ENCODE data around the gene ROCK2.

ROCK2 gene

DNA sequence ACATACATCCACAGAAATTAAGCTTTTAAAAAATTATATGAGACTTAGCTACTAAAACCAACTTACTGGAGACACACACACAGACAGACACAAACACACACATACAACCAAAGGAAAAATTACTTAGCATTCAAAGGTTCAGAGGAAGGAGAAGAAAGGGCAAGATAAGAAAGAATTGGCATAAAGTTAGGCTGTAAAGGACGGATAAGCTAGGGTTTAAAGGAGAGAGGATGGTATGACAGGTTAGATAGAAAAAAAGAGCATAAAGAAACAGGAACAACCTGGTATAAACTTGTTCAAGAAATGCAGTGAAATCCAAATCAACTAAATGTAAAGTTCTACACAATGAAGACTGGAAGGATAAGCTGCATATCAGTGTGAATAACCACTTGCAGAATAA lies 115.7 kb downstream of the ROCK2 start:
- no peak for DNase-seq (ENCODE audit: low spot score)
- TF ChIP-seq, protein P1, sequence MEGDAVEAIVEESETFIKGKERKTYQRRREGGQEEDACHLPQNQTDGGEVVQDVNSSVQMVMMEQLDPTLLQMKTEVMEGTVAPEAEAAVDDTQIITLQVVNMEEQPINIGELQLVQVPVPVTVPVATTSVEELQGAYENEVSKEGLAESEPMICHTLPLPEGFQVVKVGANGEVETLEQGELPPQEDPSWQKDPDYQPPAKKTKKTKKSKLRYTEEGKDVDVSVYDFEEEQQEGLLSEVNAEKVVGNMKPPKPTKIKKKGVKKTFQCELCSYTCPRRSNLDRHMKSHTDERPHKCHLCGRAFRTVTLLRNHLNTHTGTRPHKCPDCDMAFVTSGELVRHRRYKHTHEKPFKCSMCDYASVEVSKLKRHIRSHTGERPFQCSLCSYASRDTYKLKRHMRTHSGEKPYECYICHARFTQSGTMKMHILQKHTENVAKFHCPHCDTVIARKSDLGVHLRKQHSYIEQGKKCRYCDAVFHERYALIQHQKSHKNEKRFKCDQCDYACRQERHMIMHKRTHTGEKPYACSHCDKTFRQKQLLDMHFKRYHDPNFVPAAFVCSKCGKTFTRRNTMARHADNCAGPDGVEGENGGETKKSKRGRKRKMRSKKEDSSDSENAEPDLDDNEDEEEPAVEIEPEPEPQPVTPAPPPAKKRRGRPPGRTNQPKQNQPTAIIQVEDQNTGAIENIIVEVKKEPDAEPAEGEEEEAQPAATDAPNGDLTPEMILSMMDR (IDR thresholded peaks at IDR 0.05; ENCODE audit: extremely low read depth, insufficient read depth, missing control alignments) = no peak
- in situ Hi-C loops (cut with MboI; ENCODE audit: low pct_unique_long_range_greater_than_20kb, low sequenced_read_pairs, unreplicated experiment) = loop anchor here (25.0 kb wide), 1 partner anchor 184 kb away; no protein-coding TSS in a partner anchor

DNA sequence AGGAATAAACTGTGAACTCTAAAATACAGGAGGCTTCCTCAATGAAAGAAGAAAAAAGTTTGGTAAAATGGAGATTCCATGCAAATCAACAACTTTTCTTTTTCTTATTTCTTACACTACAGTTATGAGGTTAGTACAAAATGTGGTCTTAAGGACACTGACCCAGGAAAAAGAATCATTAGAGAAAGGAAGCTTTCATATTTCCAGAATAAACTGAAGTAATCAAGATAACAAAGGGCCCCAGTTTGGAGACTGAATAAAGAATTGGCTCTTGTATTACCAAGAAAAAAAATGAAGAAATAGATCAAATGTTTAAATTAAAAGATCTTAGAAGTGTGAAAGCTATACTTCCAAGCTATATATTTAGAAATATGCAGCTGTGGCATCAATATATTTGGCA lies 116.8 kb downstream of the ROCK2 start:
- no peak for DNase-seq (ENCODE audit: low spot score)
- TF ChIP-seq, protein P1 (IDR thresholded peaks at IDR 0.05; ENCODE audit: extremely low read depth, insufficient read depth, missing control alignments) = no peak
- in situ Hi-C loops (cut with MboI; ENCODE audit: low pct_unique_long_range_greater_than_20kb, low sequenced_read_pairs, unreplicated experiment) = loop anchor here (25.0 kb wide), 1 partner anchor 185 kb away; no protein-coding TSS in a partner anchor

DNA sequence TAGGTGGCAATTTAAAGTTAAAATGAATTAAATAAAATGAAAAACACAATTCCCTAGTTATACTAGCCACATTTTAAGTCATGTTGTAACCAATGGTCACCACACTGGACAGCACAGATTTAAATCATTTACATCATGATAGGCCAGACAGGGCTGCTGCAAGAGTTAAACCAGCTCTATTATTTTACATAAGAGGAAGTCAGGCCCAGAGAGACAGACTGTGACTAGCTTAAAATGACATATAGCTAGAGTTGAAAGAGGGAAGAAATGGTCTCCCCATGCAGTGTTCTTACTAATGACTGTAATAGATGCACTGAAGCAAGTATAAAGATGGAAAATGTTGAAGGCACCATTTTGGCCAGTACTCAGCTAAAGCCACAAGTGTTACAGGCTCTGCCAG lies 119.5 kb downstream of the ROCK2 start:
- in situ Hi-C loops (cut with MboI; ENCODE audit: low pct_unique_long_range_greater_than_20kb, low sequenced_read_pairs, unreplicated experiment) = loop anchor here (25.0 kb wide), 1 partner anchor 187 kb away; no protein-coding TSS in a partner anchor
- DNase-seq (ENCODE audit: low spot score) = no peak
- TF ChIP-seq, protein P1 (IDR thresholded peaks at IDR 0.05; ENCODE audit: extremely low read depth, insufficient read depth, missing control alignments) = no peak

DNA sequence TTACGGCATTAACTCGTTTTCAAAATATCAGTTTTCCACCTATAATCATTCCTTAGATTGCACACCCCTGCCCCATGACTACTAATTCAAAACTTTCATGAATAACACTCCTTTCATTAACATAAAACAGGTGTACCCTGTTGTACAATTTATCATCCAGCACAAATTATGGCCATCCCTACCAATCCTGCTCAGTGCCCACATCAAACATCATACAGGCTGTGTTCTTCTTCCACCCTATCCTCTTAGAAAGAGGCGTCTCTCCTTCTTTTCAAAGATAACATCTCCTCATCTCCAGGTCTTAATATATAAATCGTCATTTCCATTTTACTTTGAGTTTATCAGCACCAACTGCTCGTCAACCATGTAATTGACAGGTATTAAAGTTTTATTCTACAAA lies 121.6 kb downstream of the ROCK2 start:
- TF ChIP-seq, protein P1 (IDR thresholded peaks at IDR 0.05; ENCODE audit: extremely low read depth, insufficient read depth, missing control alignments) = no peak
- DNase-seq (ENCODE audit: low spot score) = no peak
- in situ Hi-C loops (cut with MboI; ENCODE audit: low pct_unique_long_range_greater_than_20kb, low sequenced_read_pairs, unreplicated experiment) = no loop called here

- TF ChIP-seq, protein P1 (IDR thresholded peaks at IDR 0.05; ENCODE audit: extremely low read depth, insufficient read depth, missing control alignments) = no peak
- in situ Hi-C loops (cut with MboI; ENCODE audit: low pct_unique_long_range_greater_than_20kb, low sequenced_read_pairs, unreplicated experiment) = no loop called here
- DNase-seq (ENCODE audit: low spot score) = no peak
Observed at GRCh38 chr2:11220445-11220844, 124.0 kb downstream of the ROCK2 start.

DNA sequence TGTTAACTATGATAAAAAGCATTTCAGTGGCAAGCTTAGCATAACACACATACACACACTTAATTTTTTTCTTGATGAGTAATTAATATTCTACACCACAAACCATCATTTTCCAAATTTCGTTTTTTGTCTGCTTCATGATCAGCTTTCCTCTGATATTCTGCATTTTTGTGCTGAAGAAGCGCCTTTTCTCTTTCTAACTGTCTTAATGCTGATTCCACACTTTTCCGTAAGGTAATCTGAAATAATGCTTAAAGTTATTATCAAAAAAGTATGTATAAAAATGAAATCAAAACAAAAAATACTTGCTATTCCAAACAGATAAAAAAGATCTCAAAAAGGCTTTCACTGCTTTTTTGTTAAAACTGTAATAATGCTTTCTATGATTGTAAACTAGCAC lies 129.0 kb downstream of the ROCK2 start:
- TF ChIP-seq, protein P1 (IDR thresholded peaks at IDR 0.05; ENCODE audit: extremely low read depth, insufficient read depth, missing control alignments) = no peak
- DNase-seq (ENCODE audit: low spot score) = no peak
- in situ Hi-C loops (cut with MboI; ENCODE audit: low pct_unique_long_range_greater_than_20kb, low sequenced_read_pairs, unreplicated experiment) = no loop called here

GRCh38 chr2:11214770-11215169 lies 129.7 kb downstream of the ROCK2 start:
- TF ChIP-seq, protein P1 (IDR thresholded peaks at IDR 0.05; ENCODE audit: extremely low read depth, insufficient read depth, missing control alignments) = no peak
- DNase-seq (ENCODE audit: low spot score) = no peak
- in situ Hi-C loops (cut with MboI; ENCODE audit: low pct_unique_long_range_greater_than_20kb, low sequenced_read_pairs, unreplicated experiment) = no loop called here
